HEK293 (cell line): ENCODE results near the gene PPARD.

Experiments used
- CTCF ChIA-PET: fragments of 350-600 bp; formaldehyde crosslinking; extraction: SDS; loops from one replicate; lab custom pipeline; 2021; ENCODE audit warnings: antibody characterized with exemption; lab: Yijun Ruan, JAX
- POLR2A ChIA-PET: fragments of 300-600 bp; formaldehyde crosslinking; extraction: SDS; loops from one replicate; lab custom pipeline; 2020; ENCODE audit warnings: antibody characterized with exemption, inconsistent platforms; lab: Yijun Ruan, JAX
- H3K27ac ChIP-seq: fragments of 200-500 bp; sonication (Bioruptor generic); 2 replicates; pipeline ENCODE4 v1.5.1; 2014; ENCODE audit warnings: low read depth, low read length, control low read depth, inconsistent platforms; ENCODE audit errors: extremely low read depth
- H3K36me3 ChIP-seq, 2 experiments: fragments of 200-500 bp in 1 of 2; sonication (Bioruptor generic) in 1 of 2; 1 replicate in 1 of 2; 2 replicates in 1 of 2; pipeline ENCODE4 v1.5.1; 2014 to 2017; ENCODE audit warnings: inconsistent platforms in 2 of 2, low read length in 2 of 2; ENCODE audit not compliant: control insufficient read depth in 2 of 2, insufficient read depth in 1 of 2
- H3K4me1 ChIP-seq: fragments of 200-500 bp; sonication (Bioruptor generic); 2 replicates; pipeline ENCODE4 v1.5.1; 2014; ENCODE audit warnings: mild to moderate bottlenecking, low read length, inconsistent platforms; ENCODE audit not compliant: control insufficient read depth, insufficient read depth
- H3K4me3 ChIP-seq: 2 replicates; pipeline ENCODE4 v1.5.1; 2011; ENCODE audit warnings: low read depth, mild to moderate bottlenecking, control low read depth, low read length, moderate library complexity
- H3K9me3 ChIP-seq: fragments of 200-500 bp; sonication (Bioruptor generic); 2 replicates; pipeline ENCODE4 v1.5.1; 2014; ENCODE audit warnings: low read depth, low read length, inconsistent platforms; ENCODE audit not compliant: control insufficient read depth, insufficient read depth
- BCL11B ChIP-seq: fragments of 450-650 bp; formaldehyde crosslinking; IDR thresholded peaks from 2 replicates; pipeline ENCODE4 v1.5.1; 2016; ENCODE audit warnings: low read depth, missing biosample characterization, missing genetic modification characterization
- EGR2 ChIP-seq: fragments of 450-650 bp; formaldehyde crosslinking; IDR thresholded peaks from 2 replicates; pipeline ENCODE4 v1.5.1; 2016; ENCODE audit warnings: low read depth, missing biosample characterization, missing genetic modification characterization
- MEIS1 ChIP-seq: sonication (generic); formaldehyde crosslinking; IDR thresholded peaks from 2 replicates; pipeline ENCODE4 v1.8.1; 2022; ENCODE audit warnings: missing genetic modification reagents, mild to moderate bottlenecking, borderline replicate concordance
- SP2 ChIP-seq: fragments of 450-650 bp; formaldehyde crosslinking; IDR thresholded peaks from 2 replicates; pipeline ENCODE4 v1.5.1; 2016; ENCODE audit warnings: missing biosample characterization, missing genetic modification characterization
- ZFHX2 ChIP-seq: fragments of 450-650 bp; formaldehyde crosslinking; conservative IDR thresholded peaks from 2 replicates; pipeline ENCODE4 v1.5.1; 2016; ENCODE audit warnings: missing biosample characterization, missing genetic modification characterization
- ZIC2 ChIP-seq: fragments of 450-650 bp; formaldehyde crosslinking; IDR thresholded peaks from 2 replicates; pipeline ENCODE4 v1.5.1; 2016; ENCODE audit warnings: missing biosample characterization, missing genetic modification characterization
- ZNF660 ChIP-seq: fragments of 450-650 bp; IDR thresholded peaks from 2 replicates; pipeline ENCODE4 v1.5.1; 2018; ENCODE audit warnings: missing biosample characterization, mild to moderate bottlenecking, missing genetic modification characterization
- ZXDB ChIP-seq: fragments of 450-650 bp; formaldehyde crosslinking; IDR thresholded peaks from 2 replicates; pipeline ENCODE4 v1.5.1; 2016; ENCODE audit warnings: missing biosample characterization, missing genetic modification characterization
- TF ChIP-seq, protein P1 (sequence below): fragments of 450-650 bp; formaldehyde crosslinking; IDR thresholded peaks from 2 replicates; pipeline ENCODE4 v1.5.1; 2016; ENCODE audit warnings: missing biosample characterization, missing genetic modification characterization

The PPARD gene

DNA sequence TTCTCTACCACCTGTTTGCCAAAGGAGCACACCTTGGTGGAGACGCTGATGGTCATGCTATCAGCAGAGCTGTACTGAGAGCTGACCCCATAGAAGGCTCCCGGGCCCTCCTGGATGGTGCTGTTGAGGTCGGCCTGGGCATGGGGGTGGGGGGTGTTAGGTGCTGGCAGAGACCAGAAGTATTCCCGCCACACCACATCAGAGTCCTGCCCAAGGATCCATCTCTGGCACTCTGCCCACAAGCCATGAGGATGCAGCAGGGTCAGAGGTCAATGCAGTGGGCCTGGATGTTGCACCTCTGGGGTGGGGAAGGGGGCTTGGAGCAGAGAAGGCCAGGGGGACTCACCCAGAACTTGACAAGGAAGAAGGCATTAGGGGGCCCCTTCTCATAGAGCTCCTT lies 133.2 kb downstream of the PPARD start:
- CTCF ChIA-PET: interaction anchor here (0.8 kb wide), 1 partner anchor 133 kb away, joined by 3 read pairs; the partner anchor contains the start of gene PPARD

DNA sequence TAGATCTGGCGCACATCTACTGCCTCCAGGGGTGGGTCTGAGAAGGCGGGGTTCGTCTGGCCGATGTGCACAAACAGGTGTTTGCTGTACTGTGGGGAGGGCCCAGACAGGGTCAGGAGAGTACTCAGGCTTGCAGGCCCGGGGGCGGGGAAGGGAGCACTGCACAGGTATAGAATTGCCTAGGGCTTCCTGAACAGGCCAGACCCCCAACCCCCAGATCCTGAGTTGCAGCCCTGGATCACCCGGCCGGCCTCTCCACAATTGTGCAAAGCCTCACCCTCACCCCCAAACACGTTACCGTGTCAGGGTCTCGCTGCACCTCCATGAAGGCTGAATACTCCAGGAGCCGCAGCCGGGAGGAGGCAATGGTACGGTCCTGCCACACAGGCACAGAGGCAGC lies 133.6 kb downstream of the PPARD start:
- Histone ChIP-seq H3K27ac (no peak overlapping the region), H3K36me3 (peaks cover 3 to 62% of the 10 kb centered on the region in 2 experiments; a peak in 2 of 3 replicates), H3K4me1 (no peaks in the 10 kb centered on the region), H3K9me3 (no peaks in the 10 kb centered on the region), H3K4me3 (no peak overlapping the region)
- ChIA-PET CTCF (interaction anchor here (0.8 kb wide), 1 partner anchor 134 kb away, joined by 3 read pairs; the partner anchor contains the start of gene PPARD), POLR2A (interaction anchor here (1.0 to 9.5 kb wide), 2 partner anchors 9 to 20 kb away, joined by 4 to 198 read pairs; no protein-coding TSS in a partner anchor)
- TF ChIP-seq SP2 (tag by site-specific recombination): 0 out of 2 replicates have a peak, but pooled peaks have one; percentile 8
- no peak for TF ChIP-seq ZXDB (tag by site-specific recombination)
- TF ChIP-seq, protein P1, sequence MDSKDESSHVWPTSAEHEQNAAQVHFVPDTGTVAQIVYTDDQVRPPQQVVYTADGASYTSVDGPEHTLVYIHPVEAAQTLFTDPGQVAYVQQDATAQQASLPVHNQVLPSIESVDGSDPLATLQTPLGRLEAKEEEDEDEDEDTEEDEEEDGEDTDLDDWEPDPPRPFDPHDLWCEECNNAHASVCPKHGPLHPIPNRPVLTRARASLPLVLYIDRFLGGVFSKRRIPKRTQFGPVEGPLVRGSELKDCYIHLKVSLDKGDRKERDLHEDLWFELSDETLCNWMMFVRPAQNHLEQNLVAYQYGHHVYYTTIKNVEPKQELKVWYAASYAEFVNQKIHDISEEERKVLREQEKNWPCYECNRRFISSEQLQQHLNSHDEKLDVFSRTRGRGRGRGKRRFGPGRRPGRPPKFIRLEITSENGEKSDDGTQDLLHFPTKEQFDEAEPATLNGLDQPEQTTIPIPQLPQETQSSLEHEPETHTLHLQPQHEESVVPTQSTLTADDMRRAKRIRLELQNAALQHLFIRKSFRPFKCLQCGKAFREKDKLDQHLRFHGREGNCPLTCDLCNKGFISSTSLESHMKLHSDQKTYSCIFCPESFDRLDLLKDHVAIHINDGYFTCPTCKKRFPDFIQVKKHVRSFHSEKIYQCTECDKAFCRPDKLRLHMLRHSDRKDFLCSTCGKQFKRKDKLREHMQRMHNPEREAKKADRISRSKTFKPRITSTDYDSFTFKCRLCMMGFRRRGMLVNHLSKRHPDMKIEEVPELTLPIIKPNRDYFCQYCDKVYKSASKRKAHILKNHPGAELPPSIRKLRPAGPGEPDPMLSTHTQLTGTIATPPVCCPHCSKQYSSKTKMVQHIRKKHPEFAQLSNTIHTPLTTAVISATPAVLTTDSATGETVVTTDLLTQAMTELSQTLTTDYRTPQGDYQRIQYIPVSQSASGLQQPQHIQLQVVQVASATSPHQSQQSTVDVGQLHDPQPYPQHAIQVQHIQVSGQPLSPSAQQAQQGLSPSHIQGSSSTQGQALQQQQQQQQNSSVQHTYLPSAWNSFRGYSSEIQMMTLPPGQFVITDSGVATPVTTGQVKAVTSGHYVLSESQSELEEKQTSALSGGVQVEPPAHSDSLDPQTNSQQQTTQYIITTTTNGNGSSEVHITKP (tag by site-specific recombination): peak; percentile 58

More for the DNA sequence above, 133.2 kb downstream of the PPARD start:
- no peak for TF ChIP-seq MEIS1 (CRISPR knock-in tag)
- peak; percentile 56; the same call in 1 of the 2 replicates for TF ChIP-seq BCL11B (tag by site-specific recombination)
- TF ChIP-seq, all 188 proteins: peak for 1
- POLR2A ChIA-PET: interaction anchor here (1.0 to 9.5 kb wide), 2 partner anchors 9 to 21 kb away, joined by 4 to 198 read pairs; no protein-coding TSS in a partner anchor
- H3K9me3 ChIP-seq: no peaks in the 10 kb centered on the region
- peaks cover 3 to 64% of the 10 kb centered on the region in 2 experiments; a peak in 2 of 3 replicates for H3K36me3 ChIP-seq
- no peaks in the 10 kb centered on the region for H3K4me1 ChIP-seq
- H3K4me3 ChIP-seq: no peak overlapping the region
- no peak overlapping the region for H3K27ac ChIP-seq

DNA sequence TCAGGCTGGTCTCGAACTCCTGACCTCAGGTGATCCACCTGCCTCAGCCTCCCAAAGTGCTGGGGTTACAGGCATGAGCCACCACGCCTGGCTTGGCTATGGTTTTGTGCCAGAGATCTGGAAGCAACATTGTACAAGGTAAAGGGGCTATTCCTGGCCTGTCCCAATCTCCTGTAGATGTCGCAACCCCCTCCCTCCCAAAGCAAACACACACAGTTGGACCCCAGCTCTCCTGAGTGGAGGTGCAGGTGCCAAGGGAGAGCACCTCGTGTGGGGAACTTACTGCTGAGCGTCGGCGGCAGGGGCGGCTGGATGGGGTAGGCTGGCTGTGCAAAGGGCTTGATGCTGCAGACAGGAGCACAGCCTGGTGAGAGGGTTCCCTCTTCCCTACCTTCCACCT lies 134.7 kb downstream of the PPARD start:
- peaks cover 0 to 57% of the 10 kb centered on the region in 2 experiments; a peak in 1 of 3 replicates for H3K36me3 ChIP-seq
- no peaks in the 10 kb centered on the region for H3K9me3 ChIP-seq
- no peak overlapping the region for H3K4me3 ChIP-seq
- CTCF ChIA-PET: no interaction called here
- POLR2A ChIA-PET: interaction anchor here (1.2 to 9.5 kb wide), 3 partner anchors 8 to 20 kb away, joined by 4 to 198 read pairs (median 4); partner anchors contain the start of gene TEAD3
- no peaks in the 10 kb centered on the region for H3K4me1 ChIP-seq
- no peak overlapping the region for H3K27ac ChIP-seq
- peak; percentile 83 for TF ChIP-seq ZIC2 (tag by site-specific recombination)
- peak; percentile 38; the same call in 1 of the 2 replicates for TF ChIP-seq ZFHX2
- peak; percentile 47; the same call in 1 of the 2 replicates for TF ChIP-seq EGR2 (tag by site-specific recombination)
- no peak for TF ChIP-seq ZNF660 (tag by site-specific recombination)
